H1 (cell line): ENCODE data around the gene FAT3. TPM values are rescaled to one million over a fixed set of nuclear protein-coding genes. Genes with fewer than 3 reads are reported as not detected.

Experiments used
- CBX5 ChIP-seq: fragments of 300-800, 300-1000 bp; sonication (generic); IDR thresholded peaks from 2 replicates; pipeline ENCODE4 v1.7.1; 2016; ENCODE audit warnings: antibody characterized with exemption, low read length, low read depth
- EZH2 ChIP-seq: fragments of 200-600 bp; sonication (generic); IDR thresholded peaks from 2 replicates; pipeline ENCODE4 v1.7.1; 2012; ENCODE audit warnings: low read depth, mild to moderate bottlenecking, moderate library complexity, low read length, inconsistent platforms; ENCODE audit not compliant: severe bottlenecking
- POU5F1 ChIP-seq: IDR thresholded peaks from 2 replicates; pipeline ENCODE4 v1.6.1; 2011; ENCODE audit warnings: low read depth, mild to moderate bottlenecking, low read length, moderate library complexity
- TCF12 ChIP-seq: IDR thresholded peaks from 2 replicates; pipeline ENCODE4 v1.6.1; 2011; ENCODE audit warnings: low read depth, mild to moderate bottlenecking, low read length
- polyA plus RNA-seq, 7 experiments: library from polyadenylated mRNA; depleted of rRNA in 3 of 7; stranded (reverse) in 5 of 7; unstranded in 2 of 7; fragments of >200 nt in 5 of 7; fragments of 200-250 nt in 2 of 7; gene quantifications; 1 replicate in 5 of 7; 2 replicates in 1 of 7; 4 replicates in 1 of 7; pipeline versions ENCODE4 v1.2.1 to v1.2.3, GENCODE V29; 2011 to 2013; ENCODE audit warnings: missing spikeins in 2 of 7, mixed read lengths in 2 of 7
- total RNA-seq: library from RNA; stranded (reverse); fragmentation: NEBNext Ultra II Directional; extraction: Animal tissue kit (Norgen Biotek cat#: 25700); gene quantifications from 2 replicates; pipeline ENCODE4 v1.2.1, GENCODE V29; 2021

FAT3 gene
- total and polyA plus RNA-seq, 2 of the 8 experiments (the other 6 are each of a cell fraction or from before 2014, with no cell fraction given): 7.2 to 18.4 TPM

DNA sequence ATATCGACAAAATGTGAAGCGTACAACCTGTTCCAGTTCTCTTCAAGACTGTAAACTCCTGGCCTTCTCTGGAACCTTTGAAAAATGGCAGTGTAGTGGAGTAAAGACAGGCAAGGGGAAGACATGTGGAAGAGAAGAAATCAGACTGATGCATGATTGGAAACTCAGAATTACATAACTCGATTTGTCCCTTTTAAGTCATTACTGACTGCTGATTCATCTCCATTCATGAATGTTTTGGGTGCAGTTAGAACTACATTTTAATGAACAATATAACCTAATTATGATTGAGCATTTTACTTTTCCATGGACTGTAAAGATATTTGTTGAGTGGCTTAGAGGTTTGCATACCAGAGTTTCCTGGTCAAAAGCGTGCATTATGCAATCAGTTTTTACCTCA is 32.9 kb downstream of the FAT3 start (continued):
- no peak for TF ChIP-seq TCF12
- no peak for TF ChIP-seq EZH2
- TF ChIP-seq CBX5: no peak
- TF ChIP-seq POU5F1: no peak
- TF ChIP-seq, all 59 proteins: peak for 0
